ENCODE measurements around the gene MYG1.
A peak's percentile ranks its signal among the peaks of the same experiment; 100 is the strongest.

DNA sequence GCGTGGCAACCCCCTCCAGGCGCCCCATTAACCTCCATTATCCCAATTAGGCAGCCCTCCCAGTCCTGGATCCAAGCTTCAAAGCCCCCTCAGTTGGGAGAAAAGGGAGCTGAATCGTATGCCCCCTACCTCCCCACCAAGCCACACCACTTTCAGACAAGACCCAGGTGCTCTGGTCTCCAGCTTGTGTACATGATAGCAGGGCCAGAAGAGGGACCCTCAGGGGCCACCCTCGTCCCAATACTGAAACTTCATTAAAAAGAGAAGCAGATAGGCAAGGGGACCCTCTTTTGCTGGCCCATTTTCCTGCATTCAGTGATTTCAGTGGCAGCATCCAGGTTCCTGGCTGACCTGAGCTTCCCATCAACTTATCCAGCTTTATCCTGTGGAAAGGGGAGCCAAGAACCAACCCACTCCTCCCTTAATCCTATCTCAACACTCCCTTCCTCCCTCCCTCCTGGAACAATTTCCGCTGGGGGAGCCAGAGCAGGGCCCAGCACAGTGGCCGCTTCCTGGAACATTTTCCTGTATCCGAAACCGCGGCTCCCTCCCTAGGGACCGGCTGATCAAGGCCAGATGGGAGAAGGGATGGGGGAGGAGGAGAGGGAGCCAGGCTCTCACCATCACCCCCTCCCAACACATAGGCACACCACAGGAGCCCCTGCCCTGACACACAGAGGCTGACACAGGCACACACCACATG is 46.1 kb downstream of the MYG1 start:
- TF ChIP-seq, protein P1, sequence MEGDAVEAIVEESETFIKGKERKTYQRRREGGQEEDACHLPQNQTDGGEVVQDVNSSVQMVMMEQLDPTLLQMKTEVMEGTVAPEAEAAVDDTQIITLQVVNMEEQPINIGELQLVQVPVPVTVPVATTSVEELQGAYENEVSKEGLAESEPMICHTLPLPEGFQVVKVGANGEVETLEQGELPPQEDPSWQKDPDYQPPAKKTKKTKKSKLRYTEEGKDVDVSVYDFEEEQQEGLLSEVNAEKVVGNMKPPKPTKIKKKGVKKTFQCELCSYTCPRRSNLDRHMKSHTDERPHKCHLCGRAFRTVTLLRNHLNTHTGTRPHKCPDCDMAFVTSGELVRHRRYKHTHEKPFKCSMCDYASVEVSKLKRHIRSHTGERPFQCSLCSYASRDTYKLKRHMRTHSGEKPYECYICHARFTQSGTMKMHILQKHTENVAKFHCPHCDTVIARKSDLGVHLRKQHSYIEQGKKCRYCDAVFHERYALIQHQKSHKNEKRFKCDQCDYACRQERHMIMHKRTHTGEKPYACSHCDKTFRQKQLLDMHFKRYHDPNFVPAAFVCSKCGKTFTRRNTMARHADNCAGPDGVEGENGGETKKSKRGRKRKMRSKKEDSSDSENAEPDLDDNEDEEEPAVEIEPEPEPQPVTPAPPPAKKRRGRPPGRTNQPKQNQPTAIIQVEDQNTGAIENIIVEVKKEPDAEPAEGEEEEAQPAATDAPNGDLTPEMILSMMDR (IDR thresholded peaks at IDR 0.05 in 8 of 11, conservative IDR thresholded peaks at IDR 0.05 in 3 of 11) = peak in 2 of 11 experiments; percentile 26 to 42
- peak in 2 of 3 donors; percentile 38 to 48 for TF ChIP-seq POLR2AphosphoS5 (IDR thresholded peaks at IDR 0.05)
- TF ChIP-seq POLR2A (IDR thresholded peaks at IDR 0.05) = no peak

Measured in spleen (tissue), 7 donors.